Limb (tissue), 2 donors: Measurements from ENCODE around the gene ABCA12.

Source experiments
- DNase-seq, 2 donors: peaks; one replicate each; pipeline ENCODE4 v3.0.0-alpha.2; 2016; ENCODE audit errors: extremely low spot score in 2 of 2

ABCA12 gene

GRCh38 chr2:215034154-215034553 lies 104.3 kb downstream of the ABCA12 start:
- DNase-seq: no peak

GRCh38 chr2:215032153-215032552 lies 106.3 kb downstream of the ABCA12 start:
- no peak for DNase-seq

GRCh38 chr2:215031321-215031720 lies 107.1 kb downstream of the ABCA12 start:
- no peak for DNase-seq

GRCh38 chr2:215029936-215030335 lies 108.5 kb downstream of the ABCA12 start:
- DNase-seq: no peak

- no peak for DNase-seq
Observed at GRCh38 chr2:215028231-215028630, 110.2 kb downstream of the ABCA12 start.

- DNase-seq: no peak
Observed at GRCh38 chr2:215027779-215028178, 110.6 kb downstream of the ABCA12 start.

GRCh38 chr2:215022910-215023309 lies 115.5 kb downstream of the ABCA12 start:
- DNase-seq: no peak

GRCh38 chr2:215022418-215022817 lies 116.0 kb downstream of the ABCA12 start:
- DNase-seq: no peak

- no peak for DNase-seq
Observed at GRCh38 chr2:215020283-215020682, 118.1 kb downstream of the ABCA12 start.

- DNase-seq: no peak
Observed at GRCh38 chr2:215019521-215020145, 118.8 kb downstream of the ABCA12 start.

GRCh38 chr2:215019085-215019484 lies 119.3 kb downstream of the ABCA12 start:
- no peak for DNase-seq

- DNase-seq: no peak
Observed at GRCh38 chr2:215015421-215015820, 123.0 kb downstream of the ABCA12 start.

- no peak for DNase-seq
Observed at GRCh38 chr2:215010390-215010789, 128.0 kb downstream of the ABCA12 start.

- DNase-seq: peak in 1 of 2 donors; percentile 38
Observed at GRCh38 chr2:215003001-215003400, 135.4 kb downstream of the ABCA12 start.

GRCh38 chr2:215002500-215002899 lies 135.9 kb downstream of the ABCA12 start:
- DNase-seq: peak in 1 of 2 donors; percentile 29

GRCh38 chr2:215000721-215001120 lies 137.7 kb downstream of the ABCA12 start:
- no peak for DNase-seq

GRCh38 chr2:214995926-214996670 lies 142.3 kb downstream of the ABCA12 start:
- DNase-seq: no peak

GRCh38 chr2:214995409-214995808 lies 143.0 kb downstream of the ABCA12 start:
- no peak for DNase-seq

- no peak for DNase-seq
Observed at GRCh38 chr2:214992911-214993310, 145.5 kb downstream of the ABCA12 start.

GRCh38 chr2:214989187-214989586 lies 149.2 kb downstream of the ABCA12 start:
- DNase-seq: no peak

- no peak for DNase-seq
Observed at GRCh38 chr2:214987261-214987660, 151.2 kb downstream of the ABCA12 start.

- DNase-seq: no peak
Observed at GRCh38 chr2:214985619-214986018, 152.8 kb downstream of the ABCA12 start.

GRCh38 chr2:214966420-214966819 lies 172.0 kb downstream of the ABCA12 start:
- DNase-seq: no peak
